Ramos (cell line): ENCODE results near the gene FUT7.

Experiments used
- in situ Hi-C: fragments of 300-500 bp; cut with MboI; formaldehyde crosslinking; loops from one replicate; pipeline ENCODE4 v1.14.3; 2022; ENCODE audit warnings: low sequenced_read_pairs; ENCODE audit not compliant: unreplicated experiment

The FUT7 gene

GRCh38 chr9:137052998-137053943 lies 21.4 kb upstream of the FUT7 start:
- in situ Hi-C loops = loop anchor here (25.0 kb wide), 1 partner anchor 384 kb away; the partner anchor contains the start of gene ENTPD8

- in situ Hi-C loops = loop anchor here (25.0 kb wide), 1 partner anchor 385 kb away; the partner anchor contains the start of gene ENTPD8
These were observed 20.4 kb upstream of the FUT7 start for GRCh38 chr9:137052293-137052692.

- in situ Hi-C loops = loop anchor here (25.0 kb wide), 1 partner anchor 386 kb away; the partner anchor contains the start of gene ENTPD8
These were observed 19.3 kb upstream of the FUT7 start for GRCh38 chr9:137051145-137051724.

- in situ Hi-C loops = loop anchor here (25.0 kb wide), 1 partner anchor 387 kb away; the partner anchor contains the start of gene ENTPD8
These were observed 18.7 kb upstream of the FUT7 start for GRCh38 chr9:137050570-137050969.

GRCh38 chr9:137049544-137050449 lies 17.9 kb upstream of the FUT7 start:
- in situ Hi-C loops = loop anchor here (5.0 to 25.0 kb wide), 2 partner anchors 178 to 388 kb away; partner anchors contain the start of genes CYSRT1, ENTPD8 and RNF224

GRCh38 chr9:137048655-137049543 lies 17.0 kb upstream of the FUT7 start:
- in situ Hi-C loops = loop anchor here (5.0 kb wide), 1 partner anchor 178 kb away; the partner anchor contains the start of genes CYSRT1 and RNF224

GRCh38 chr9:137046088-137046787 lies 14.3 kb upstream of the FUT7 start, which contains the start of gene NPDC1:
Gene NPDC1, minus strand, starts transcription at chr9:137046177. Its CDS starts 188 bp downstream, at chr9:137045989.
- in situ Hi-C loops = loop anchor here (5.0 kb wide), 1 partner anchor 181 kb away; the partner anchor contains the start of genes CYSRT1 and RNF224

GRCh38 chr9:137045294-137046087 lies 13.6 kb upstream of the FUT7 start:
- in situ Hi-C loops = loop anchor here (5.0 kb wide), 1 partner anchor 182 kb away; the partner anchor contains the start of genes CYSRT1 and RNF224

GRCh38 chr9:137044502-137045177 lies 12.8 kb upstream of the FUT7 start:
- in situ Hi-C loops = loop anchor here (5.0 kb wide), 1 partner anchor 183 kb away; the partner anchor contains the start of genes CYSRT1 and RNF224

GRCh38 chr9:137044037-137044436 lies 12.1 kb upstream of the FUT7 start:
- in situ Hi-C loops = no loop called here

GRCh38 chr9:137042751-137043727 lies 11.2 kb upstream of the FUT7 start:
- in situ Hi-C loops = no loop called here

GRCh38 chr9:137041124-137041523 lies 9.2 kb upstream of the FUT7 start:
- in situ Hi-C loops = no loop called here

- in situ Hi-C loops = no loop called here
These were observed 8.7 kb upstream of the FUT7 start for GRCh38 chr9:137040568-137040967.

- in situ Hi-C loops = loop anchor here (5.0 kb wide), 1 partner anchor 247 kb away; the partner anchor contains the start of gene TMEM141
These were observed 7.9 kb upstream of the FUT7 start for GRCh38 chr9:137039611-137040366.

- in situ Hi-C loops = loop anchor here (5.0 kb wide), 1 partner anchor 247 kb away; the partner anchor contains the start of gene TMEM141
These were observed 7.0 kb upstream of the FUT7 start for GRCh38 chr9:137038916-137039315.
